H1 (cell line): ENCODE data around the gene ALOX5AP.

Source experiments
- EP300 ChIP-seq, 2 experiments: IDR thresholded peaks; 1 replicate in 1 of 2; 2 replicates in 1 of 2; pipeline ENCODE4 v1.6.1; 2011 to 2012; ENCODE audit warnings: low read depth in 2 of 2, low read length in 2 of 2, mild to moderate bottlenecking in 2 of 2, borderline replicate concordance in 1 of 2, inconsistent platforms in 1 of 2, moderate library complexity in 1 of 2
- EZH2 ChIP-seq: fragments of 200-600 bp; sonication (generic); IDR thresholded peaks from 2 replicates; pipeline ENCODE4 v1.7.1; 2012; ENCODE audit warnings: low read depth, mild to moderate bottlenecking, moderate library complexity, low read length, inconsistent platforms; ENCODE audit not compliant: severe bottlenecking
- SIN3A ChIP-seq, 2 experiments: IDR thresholded peaks in 1 of 2; conservative IDR thresholded peaks in 1 of 2; 2 replicates each; pipeline ENCODE4 v1.6.1; 2011 to 2012; ENCODE audit warnings: low read length in 2 of 2, improper control_type of control experiment in 1 of 2, low read depth in 1 of 2, mild to moderate bottlenecking in 1 of 2
- TAF1 ChIP-seq: IDR thresholded peaks from 2 replicates; pipeline ENCODE4 v1.6.1; 2011; ENCODE audit warnings: mild to moderate bottlenecking, low read depth, low read length
- TF ChIP-seq, protein P1 (sequence below), 3 experiments: IDR thresholded peaks; 1 replicate in 2 of 3; 2 replicates in 1 of 3; pipeline versions ENCODE4 v1.5.1 to v1.6.1; 2011; ENCODE audit warnings: low read length in 3 of 3, mild to moderate bottlenecking in 3 of 3, inconsistent platforms in 2 of 3, low read depth in 1 of 3, moderate library complexity in 1 of 3; ENCODE audit not compliant: insufficient read depth in 1 of 3; ENCODE audit errors: control extremely low read depth in 1 of 3

DNA sequence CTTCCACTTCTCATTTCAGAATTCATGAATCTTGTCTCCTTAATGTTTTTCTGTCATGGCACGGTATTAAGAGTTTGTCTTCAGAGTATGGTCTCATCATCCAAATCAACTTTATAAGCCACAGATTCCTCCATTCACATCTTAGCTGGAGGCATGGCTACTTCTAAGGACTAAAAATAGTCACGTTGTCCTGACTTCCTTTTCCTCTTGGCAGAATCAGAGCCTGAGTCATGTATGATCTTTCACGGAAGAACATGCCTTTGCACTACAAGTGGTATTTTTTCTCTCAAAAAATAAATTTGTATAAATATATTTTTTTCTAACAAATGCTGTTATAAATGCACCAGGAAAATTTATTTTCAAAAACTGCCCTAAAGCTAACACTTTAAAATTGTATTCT, 71.4 kb downstream of the ALOX5AP start:
- no peak for TF ChIP-seq TAF1
- TF ChIP-seq, protein P1, sequence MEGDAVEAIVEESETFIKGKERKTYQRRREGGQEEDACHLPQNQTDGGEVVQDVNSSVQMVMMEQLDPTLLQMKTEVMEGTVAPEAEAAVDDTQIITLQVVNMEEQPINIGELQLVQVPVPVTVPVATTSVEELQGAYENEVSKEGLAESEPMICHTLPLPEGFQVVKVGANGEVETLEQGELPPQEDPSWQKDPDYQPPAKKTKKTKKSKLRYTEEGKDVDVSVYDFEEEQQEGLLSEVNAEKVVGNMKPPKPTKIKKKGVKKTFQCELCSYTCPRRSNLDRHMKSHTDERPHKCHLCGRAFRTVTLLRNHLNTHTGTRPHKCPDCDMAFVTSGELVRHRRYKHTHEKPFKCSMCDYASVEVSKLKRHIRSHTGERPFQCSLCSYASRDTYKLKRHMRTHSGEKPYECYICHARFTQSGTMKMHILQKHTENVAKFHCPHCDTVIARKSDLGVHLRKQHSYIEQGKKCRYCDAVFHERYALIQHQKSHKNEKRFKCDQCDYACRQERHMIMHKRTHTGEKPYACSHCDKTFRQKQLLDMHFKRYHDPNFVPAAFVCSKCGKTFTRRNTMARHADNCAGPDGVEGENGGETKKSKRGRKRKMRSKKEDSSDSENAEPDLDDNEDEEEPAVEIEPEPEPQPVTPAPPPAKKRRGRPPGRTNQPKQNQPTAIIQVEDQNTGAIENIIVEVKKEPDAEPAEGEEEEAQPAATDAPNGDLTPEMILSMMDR (IDR thresholded peaks at IDR 0.05; ENCODE audit: control extremely low read depth in 1 of 3, insufficient read depth in 1 of 3, low read depth in 1 of 3, low read length in 3 of 3) = no peak
- TF ChIP-seq EP300 (IDR thresholded peaks at IDR 0.05; ENCODE audit: borderline replicate concordance in 1 of 2, low read depth in 2 of 2, low read length in 2 of 2) = no peak
- TF ChIP-seq EZH2 = no peak
- TF ChIP-seq SIN3A (conservative IDR thresholded peaks at IDR 0.05 in 1 of 2, IDR thresholded peaks at IDR 0.05 in 1 of 2; ENCODE audit: low read depth in 1 of 2, low read length in 2 of 2) = no peak
